ENCODE measurements around the gene CNOT8.
A peak's percentile ranks its signal among the peaks of the same experiment; 100 is the strongest.

Gene CNOT8

DNA sequence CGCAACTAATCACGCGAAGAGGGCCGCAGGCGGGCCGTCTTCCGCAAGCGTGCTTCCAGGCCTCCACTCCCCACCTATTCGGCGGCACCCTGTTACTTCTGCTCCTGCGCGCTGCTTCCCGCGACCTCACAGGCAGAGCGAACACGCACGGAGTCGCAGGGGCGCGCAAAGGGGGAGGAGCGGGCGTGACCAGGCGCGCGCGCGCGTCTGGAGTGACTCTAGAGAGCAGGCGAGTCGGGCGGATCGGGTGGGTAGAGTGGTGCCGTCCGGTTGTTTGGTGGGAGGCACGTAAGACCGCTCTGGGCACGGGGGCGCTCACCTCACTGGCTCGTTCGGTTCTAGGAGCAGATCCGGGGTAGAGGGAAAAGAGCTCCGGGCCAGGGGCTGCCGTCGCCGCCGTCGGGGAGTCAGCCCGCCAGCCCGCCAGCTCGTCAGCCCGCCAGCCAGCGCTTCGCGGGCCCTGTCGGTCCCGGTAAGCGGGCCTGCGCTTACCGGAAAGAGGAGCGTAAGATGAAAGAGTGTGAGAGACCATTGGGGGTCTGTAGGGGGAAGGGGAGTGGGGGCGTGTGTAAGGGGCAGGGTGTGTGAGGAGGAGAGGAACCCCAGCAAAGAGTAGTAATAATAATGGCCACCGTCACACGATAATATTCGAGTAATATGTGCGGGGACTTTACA is at the start of gene CNOT8:
TSS of gene CNOT8 (plus strand) at position 331 of the 675 bp plus-strand sequence. CDS start 4,652 bp downstream, outside the sequence.
- H3K4me1 Mint-ChIP-seq = peaks cover 31% of the 10 kb centered on the region
- H3K27me3 Mint-ChIP-seq (ENCODE audit: low read depth) = no peaks in the 10 kb centered on the region
- H3K4me3 Mint-ChIP-seq = peak within 1 kb of the TSS; percentile 88 to 98 (median 96)
- TF ChIP-seq, protein P1, sequence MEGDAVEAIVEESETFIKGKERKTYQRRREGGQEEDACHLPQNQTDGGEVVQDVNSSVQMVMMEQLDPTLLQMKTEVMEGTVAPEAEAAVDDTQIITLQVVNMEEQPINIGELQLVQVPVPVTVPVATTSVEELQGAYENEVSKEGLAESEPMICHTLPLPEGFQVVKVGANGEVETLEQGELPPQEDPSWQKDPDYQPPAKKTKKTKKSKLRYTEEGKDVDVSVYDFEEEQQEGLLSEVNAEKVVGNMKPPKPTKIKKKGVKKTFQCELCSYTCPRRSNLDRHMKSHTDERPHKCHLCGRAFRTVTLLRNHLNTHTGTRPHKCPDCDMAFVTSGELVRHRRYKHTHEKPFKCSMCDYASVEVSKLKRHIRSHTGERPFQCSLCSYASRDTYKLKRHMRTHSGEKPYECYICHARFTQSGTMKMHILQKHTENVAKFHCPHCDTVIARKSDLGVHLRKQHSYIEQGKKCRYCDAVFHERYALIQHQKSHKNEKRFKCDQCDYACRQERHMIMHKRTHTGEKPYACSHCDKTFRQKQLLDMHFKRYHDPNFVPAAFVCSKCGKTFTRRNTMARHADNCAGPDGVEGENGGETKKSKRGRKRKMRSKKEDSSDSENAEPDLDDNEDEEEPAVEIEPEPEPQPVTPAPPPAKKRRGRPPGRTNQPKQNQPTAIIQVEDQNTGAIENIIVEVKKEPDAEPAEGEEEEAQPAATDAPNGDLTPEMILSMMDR (IDR thresholded peaks at IDR 0.05; ENCODE audit: unreplicated experiment in 3 of 3) = no peak
- H3K9me3 Mint-ChIP-seq = no peaks in the 10 kb centered on the region
- peaks cover 16% of the 10 kb centered on the region for H3K36me3 Mint-ChIP-seq (ENCODE audit: low read depth)
- peak within 1 kb of the TSS; percentile 99 to 100 (median 100) for H3K27ac Mint-ChIP-seq

- peaks cover 84% of the 10 kb centered on the region for H3K36me3 Mint-ChIP-seq (ENCODE audit: low read depth)
- H3K4me1 Mint-ChIP-seq = no peaks in the 10 kb centered on the region
Measured at GRCh38 chr5:154811239-154811638, 47.2 kb upstream of the CNOT8 start.

GRCh38 chr5:154811653-154812465 is 46.6 kb upstream of the CNOT8 start:
- Mint-ChIP-seq H3K9me3 (no peaks in the 10 kb centered on the region), H3K36me3 (ENCODE audit: low read depth) (peaks cover 84% of the 10 kb centered on the region), H3K4me3 (no peak overlapping the region), H3K27ac (peak overlapping the region in 1 of 3 experiments; percentile 7), H3K27me3 (ENCODE audit: low read depth) (no peaks in the 10 kb centered on the region), H3K4me1 (no peaks in the 10 kb centered on the region)
- TF ChIP-seq, protein P1 (IDR thresholded peaks at IDR 0.05; ENCODE audit: unreplicated experiment in 3 of 3) = peak; percentile 79 to 83 (median 83)

More at GRCh38 chr5:154811239-154811638, 47.2 kb upstream of the CNOT8 start:
- H3K27me3 Mint-ChIP-seq (ENCODE audit: low read depth) = no peaks in the 10 kb centered on the region
- no peak overlapping the region for H3K4me3 Mint-ChIP-seq
- no peak overlapping the region for H3K27ac Mint-ChIP-seq
- TF ChIP-seq, protein P1 (IDR thresholded peaks at IDR 0.05; ENCODE audit: unreplicated experiment in 3 of 3) = no peak
- H3K9me3 Mint-ChIP-seq = no peaks in the 10 kb centered on the region

GRCh38 chr5:154813158-154813557 is 45.3 kb upstream of the CNOT8 start:
- Mint-ChIP-seq H3K27ac (no peak overlapping the region), H3K4me3 (no peak overlapping the region)

GRCh38 chr5:154813736-154814135 is 44.7 kb upstream of the CNOT8 start:
- Mint-ChIP-seq H3K9me3 (no peaks in the 10 kb centered on the region), H3K4me1 (peaks cover 2% of the 10 kb centered on the region), H3K27me3 (ENCODE audit: low read depth) (no peaks in the 10 kb centered on the region), H3K4me3 (no peak overlapping the region), H3K36me3 (ENCODE audit: low read depth) (peaks cover 86% of the 10 kb centered on the region), H3K27ac (no peak overlapping the region)
- TF ChIP-seq, protein P1 (IDR thresholded peaks at IDR 0.05; ENCODE audit: unreplicated experiment in 3 of 3) = no peak

More at GRCh38 chr5:154813158-154813557, 45.3 kb upstream of the CNOT8 start:
- Mint-ChIP-seq H3K9me3 (no peaks in the 10 kb centered on the region), H3K4me1 (no peaks in the 10 kb centered on the region), H3K27me3 (ENCODE audit: low read depth) (no peaks in the 10 kb centered on the region), H3K36me3 (ENCODE audit: low read depth) (peaks cover 87% of the 10 kb centered on the region)
- TF ChIP-seq, protein P1 (IDR thresholded peaks at IDR 0.05; ENCODE audit: unreplicated experiment in 3 of 3) = no peak
